Liver (tissue), 9 donors: ENCODE measurements around the gene ZNF490. TPM values are rescaled to one million over a fixed set of nuclear protein-coding genes. Genes with fewer than 3 reads are reported as not detected.

ENCODE experiments used
- DNase-seq: peaks from one replicate; pipeline ENCODE4 v3.0.0-alpha.2; 2017; ENCODE audit warnings: low spot score
- H3K27ac ChIP-seq, 2 donors: one replicate each; pipeline ENCODE4 v1.7.0; 2013; ENCODE audit warnings: inconsistent platforms in 2 of 2, low read length in 2 of 2, control low read depth in 1 of 2, low read depth in 1 of 2, mild to moderate bottlenecking in 1 of 2
- H3K27me3 ChIP-seq, 4 donors: one replicate each; pipeline versions ENCODE4 v1.6.1 to v1.7.0; 2013; ENCODE audit warnings: low read length in 3 of 4, inconsistent platforms in 1 of 4, mild to moderate bottlenecking in 1 of 4, moderate library complexity in 1 of 4; ENCODE audit not compliant: control insufficient read depth in 4 of 4, insufficient read depth in 4 of 4
- H3K36me3 ChIP-seq, 4 donors: one replicate each; pipeline versions ENCODE4 v1.6.1 to v1.7.0; 2013; ENCODE audit warnings: low read length in 3 of 4, mild to moderate bottlenecking in 3 of 4, low read depth in 1 of 4, moderate library complexity in 1 of 4; ENCODE audit not compliant: control insufficient read depth in 4 of 4, insufficient read depth in 3 of 4
- H3K4me1 ChIP-seq, 4 donors: one replicate each; pipeline versions ENCODE4 v1.6.1 to v1.7.0; 2013; ENCODE audit warnings: low read length in 3 of 4, mild to moderate bottlenecking in 3 of 4, moderate library complexity in 1 of 4; ENCODE audit not compliant: control insufficient read depth in 4 of 4, insufficient read depth in 4 of 4
- H3K4me3 ChIP-seq, 3 donors: one replicate each; pipeline versions ENCODE4 v1.6.1 to v1.7.0; 2013; ENCODE audit warnings: low read length in 3 of 3, control low read depth in 1 of 3, low read depth in 1 of 3, mild to moderate bottlenecking in 1 of 3
- H3K9ac ChIP-seq, 2 donors: one replicate each; pipeline ENCODE4 v1.7.0; 2013; ENCODE audit warnings: low read length in 2 of 2, mild to moderate bottlenecking in 2 of 2, moderate library complexity in 2 of 2, control low read depth in 1 of 2, low read depth in 1 of 2
- H3K9me3 ChIP-seq, 4 donors: one replicate each; pipeline versions ENCODE4 v1.6.1 to v1.7.0; 2013; ENCODE audit warnings: low read length in 3 of 4; ENCODE audit not compliant: control insufficient read depth in 4 of 4
- ATF3 ChIP-seq: IDR thresholded peaks from 2 replicates; pipeline ENCODE4 v1.6.1; 2016; ENCODE audit warnings: antibody characterized with exemption
- EGR1 ChIP-seq, 2 donors: IDR thresholded peaks; 2 replicates each; pipeline ENCODE4 v1.6.1; 2016 to 2018; ENCODE audit warnings: antibody characterized with exemption in 2 of 2, low read depth in 2 of 2
- FOXA1 ChIP-seq: IDR thresholded peaks from 2 replicates; pipeline ENCODE4 v1.6.1; 2016; ENCODE audit warnings: antibody characterized with exemption
- FOXA2 ChIP-seq: IDR thresholded peaks from 2 replicates; pipeline ENCODE4 v1.6.1; 2016; ENCODE audit warnings: antibody characterized with exemption
- GABPA ChIP-seq, 2 donors: IDR thresholded peaks in 1 of 2; conservative IDR thresholded peaks in 1 of 2; 2 replicates each; pipeline ENCODE4 v1.6.1; 2016; ENCODE audit warnings: antibody characterized with exemption in 2 of 2, mild to moderate bottlenecking in 1 of 2, moderate library complexity in 1 of 2
- HNF4A ChIP-seq, 2 donors: conservative IDR thresholded peaks; 2 replicates each; pipeline ENCODE4 v1.6.1; 2016; ENCODE audit warnings: antibody characterized with exemption in 2 of 2, mild to moderate bottlenecking in 2 of 2
- HNF4G ChIP-seq: IDR thresholded peaks from 2 replicates; pipeline ENCODE4 v1.6.1; 2016; ENCODE audit warnings: antibody characterized with exemption
- JUND ChIP-seq, 2 donors: IDR thresholded peaks; 2 replicates each; pipeline ENCODE4 v1.6.1; 2016; ENCODE audit warnings: antibody characterized with exemption in 2 of 2
- MAX ChIP-seq: IDR thresholded peaks from 2 replicates; pipeline ENCODE4 v1.6.1; 2016; ENCODE audit warnings: antibody characterized with exemption
- NR2F2 ChIP-seq: IDR thresholded peaks from 2 replicates; pipeline ENCODE4 v1.6.1; 2016; ENCODE audit warnings: antibody characterized with exemption
- RAD21 ChIP-seq, 2 donors: IDR thresholded peaks; 2 replicates each; pipeline ENCODE4 v1.6.1; 2016; ENCODE audit warnings: antibody characterized with exemption in 2 of 2, mild to moderate bottlenecking in 2 of 2
- REST ChIP-seq: IDR thresholded peaks from 2 replicates; pipeline ENCODE4 v1.6.1; 2016; ENCODE audit warnings: antibody characterized with exemption, mild to moderate bottlenecking
- RXRA ChIP-seq, 2 donors: IDR thresholded peaks; 2 replicates each; pipeline ENCODE4 v1.6.1; 2017 to 2018; ENCODE audit warnings: antibody characterized with exemption in 2 of 2, mild to moderate bottlenecking in 1 of 2
- SP1 ChIP-seq: IDR thresholded peaks from 2 replicates; pipeline ENCODE4 v1.6.1; 2018; ENCODE audit warnings: antibody characterized with exemption, mild to moderate bottlenecking
- TAF1 ChIP-seq: conservative IDR thresholded peaks from 2 replicates; pipeline ENCODE4 v1.6.1; 2016; ENCODE audit warnings: antibody characterized with exemption, mild to moderate bottlenecking
- ZBTB33 ChIP-seq: IDR thresholded peaks from 2 replicates; pipeline ENCODE4 v1.6.1; 2016; ENCODE audit warnings: antibody characterized with exemption
- WGBS: extraction: QIAGEN DNeasy Blood & Tissue Kit; methylation state at CpG from one replicate; pipeline ENCODE4 v1.1.7; 2013; 5-methylcytosine and 5-hydroxymethylcytosine counted together
- polyA plus RNA-seq, 2 donors: library from polyadenylated mRNA; stranded (reverse) in 1 of 2; unstranded in 1 of 2; fragments of 200-250 nt in 1 of 2; fragments of >200 nt in 1 of 2; fragmentation: Nextera tagmentation in 1 of 2; extraction: Ambion mirVana in 1 of 2; gene quantifications; one replicate each; pipeline versions ENCODE4 v1.2.1 to v1.2.3, GENCODE V29; 2013 to 2015
- total RNA-seq, 2 donors: library from RNA; depleted of rRNA; stranded (reverse); fragments of >200 nt; gene quantifications; one replicate each; pipeline ENCODE4 v1.2.3, GENCODE V29; 2014
- TF ChIP-seq, protein P1 (sequence below): fragments of 150-350 bp; IDR thresholded peaks from 2 replicates; pipeline ENCODE4 v1.5.1; 2017; ENCODE audit warnings: improper control_type of control experiment, low read depth, low read length; ENCODE audit not compliant: missing input control
- donor health status: healthy.
- donor health status: healthy.
- donor health status: healthy.
- donor health status: healthy.
- donor health status: healthy.

The ZNF490 gene
- total and polyA plus RNA-seq, 4 donors = 0.93 to 6.1 (median 2.3) TPM

DNA sequence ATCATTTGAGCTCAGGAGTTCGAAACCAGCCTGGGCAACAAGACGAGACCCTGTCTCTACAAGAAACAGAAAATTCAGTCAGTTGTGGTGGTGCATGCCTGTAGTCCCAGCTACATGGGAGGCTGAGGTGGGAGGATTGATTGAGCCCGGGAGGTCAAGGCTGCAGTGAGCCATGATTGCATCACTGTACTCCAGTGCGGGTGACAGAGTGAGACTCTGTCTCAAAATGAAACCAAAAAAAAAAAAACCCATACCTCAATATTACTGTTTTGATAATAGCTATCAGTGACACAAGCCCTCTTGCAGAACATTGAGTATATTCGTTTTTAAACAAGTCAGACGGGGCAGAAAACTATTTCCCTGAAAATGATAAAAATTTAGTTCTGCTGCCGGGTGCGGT is 16.3 kb upstream of the ZNF490 start:
- TF ChIP-seq, protein P1, sequence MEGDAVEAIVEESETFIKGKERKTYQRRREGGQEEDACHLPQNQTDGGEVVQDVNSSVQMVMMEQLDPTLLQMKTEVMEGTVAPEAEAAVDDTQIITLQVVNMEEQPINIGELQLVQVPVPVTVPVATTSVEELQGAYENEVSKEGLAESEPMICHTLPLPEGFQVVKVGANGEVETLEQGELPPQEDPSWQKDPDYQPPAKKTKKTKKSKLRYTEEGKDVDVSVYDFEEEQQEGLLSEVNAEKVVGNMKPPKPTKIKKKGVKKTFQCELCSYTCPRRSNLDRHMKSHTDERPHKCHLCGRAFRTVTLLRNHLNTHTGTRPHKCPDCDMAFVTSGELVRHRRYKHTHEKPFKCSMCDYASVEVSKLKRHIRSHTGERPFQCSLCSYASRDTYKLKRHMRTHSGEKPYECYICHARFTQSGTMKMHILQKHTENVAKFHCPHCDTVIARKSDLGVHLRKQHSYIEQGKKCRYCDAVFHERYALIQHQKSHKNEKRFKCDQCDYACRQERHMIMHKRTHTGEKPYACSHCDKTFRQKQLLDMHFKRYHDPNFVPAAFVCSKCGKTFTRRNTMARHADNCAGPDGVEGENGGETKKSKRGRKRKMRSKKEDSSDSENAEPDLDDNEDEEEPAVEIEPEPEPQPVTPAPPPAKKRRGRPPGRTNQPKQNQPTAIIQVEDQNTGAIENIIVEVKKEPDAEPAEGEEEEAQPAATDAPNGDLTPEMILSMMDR = no peak
- no peak for TF ChIP-seq HNF4A (conservative IDR thresholded peaks at IDR 0.05)
- no peak for TF ChIP-seq JUND (IDR thresholded peaks at IDR 0.05)
- no peak for TF ChIP-seq HNF4G
- TF ChIP-seq FOXA2 = no peak
- TF ChIP-seq RXRA (IDR thresholded peaks at IDR 0.05) = no peak
- TF ChIP-seq ZBTB33 = no peak
- TF ChIP-seq GABPA (IDR thresholded peaks at IDR 0.05 in 1 of 2, conservative IDR thresholded peaks at IDR 0.05 in 1 of 2) = no peak
- no peak for TF ChIP-seq ATF3
- TF ChIP-seq EGR1 (IDR thresholded peaks at IDR 0.05; ENCODE audit: low read depth in 2 of 2) = no peak
- TF ChIP-seq NR2F2 = no peak
- no peak for TF ChIP-seq RAD21 (IDR thresholded peaks at IDR 0.05)
- no peak for TF ChIP-seq SP1
- 88% methylated on average over 8 of the region's 8 CpGs for WGBS
- Histone ChIP-seq H3K27ac (no peak overlapping the region), H3K27me3 (no peaks in the 10 kb centered on the region), H3K9ac (no peak overlapping the region), H3K9me3 (peaks cover 27 to 35% (median 28%) of the 10 kb centered on the region in 4 donors), H3K4me3 (peak overlapping the region in 1 of 3 donors; percentile 23), H3K4me1 (no peaks in the 10 kb centered on the region), H3K36me3 (peaks cover 32 to 66% (median 57%) of the 10 kb centered on the region in 4 donors)
- DNase-seq = no peak

GRCh38 chr19:12623361-12624031 is 12.9 kb upstream of the ZNF490 start:
- no peaks in the 10 kb centered on the region for H3K27me3 ChIP-seq
- H3K4me1 ChIP-seq = no peaks in the 10 kb centered on the region
- H3K27ac ChIP-seq = no peak overlapping the region
- WGBS = 93% methylated on average over 4 of the region's 4 CpGs
- H3K9ac ChIP-seq = no peak overlapping the region
- no peak for DNase-seq
- no peak overlapping the region for H3K4me3 ChIP-seq
- H3K9me3 ChIP-seq = peaks cover 15 to 20% (median 19%) of the 10 kb centered on the region in 4 donors
- H3K36me3 ChIP-seq = peaks cover 30 to 46% (median 44%) of the 10 kb centered on the region in 4 donors
- TF ChIP-seq ZBTB33 (no peak), TAF1 (no peak), NR2F2 (no peak), RAD21 (IDR thresholded peaks at IDR 0.05) (no peak), GABPA (IDR thresholded peaks at IDR 0.05 in 1 of 2, conservative IDR thresholded peaks at IDR 0.05 in 1 of 2) (no peak), JUND (IDR thresholded peaks at IDR 0.05) (no peak), REST (no peak), FOXA1 (no peak), HNF4A (conservative IDR thresholded peaks at IDR 0.05) (no peak), SP1 (no peak), HNF4G (no peak), FOXA2 (no peak), EGR1 (IDR thresholded peaks at IDR 0.05; ENCODE audit: low read depth in 2 of 2) (no peak), MAX (no peak), ATF3 (no peak)
- TF ChIP-seq, protein P1 = no peak
